ENCODE measurements around the gene GRAMD1B.
A peak's percentile ranks its signal among the peaks of the same experiment; 100 is the strongest.
"Not testable (repeated sequence)": the region's sequence is repeated elsewhere in the genome, so short reads cannot be mapped to it uniquely, and the experiment has no call there.

GRAMD1B gene

DNA sequence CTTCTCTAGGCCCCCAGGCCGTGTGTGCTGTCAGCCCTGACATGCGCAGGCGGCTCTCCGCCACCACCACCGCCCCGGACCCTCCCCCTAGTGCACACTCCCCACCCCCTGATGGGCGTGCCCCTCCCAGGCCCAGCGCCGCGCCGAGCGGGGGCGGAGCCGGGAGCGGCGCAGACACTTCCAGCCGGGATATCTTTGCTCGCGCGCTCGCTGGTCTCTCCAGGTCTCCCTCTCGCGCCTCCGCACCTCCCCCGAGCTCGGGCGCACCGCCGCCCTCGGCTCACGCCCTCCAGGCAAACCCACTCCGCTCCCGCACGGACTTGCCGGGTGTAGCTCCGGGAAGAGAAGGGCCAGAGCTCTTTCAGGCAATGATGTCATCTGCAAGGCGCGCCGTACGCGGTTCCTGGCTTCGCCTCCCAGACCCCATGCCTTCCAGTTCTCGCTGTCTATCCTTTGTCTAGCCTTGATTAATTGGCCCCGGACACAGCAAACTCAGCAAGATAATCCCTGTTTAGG is 224.6 kb downstream of the GRAMD1B start, which contains the start of gene SCN3B:
TSS of gene SCN3B (minus strand) at position 59 of the 516 bp plus-strand sequence. CDS start 823 bp downstream, outside the sequence.
- no peaks in the 10 kb centered on the region for H3K36me3 ChIP-seq (ENCODE audit: insufficient read depth, low read length)
- no peaks in the 10 kb centered on the region for H3K9me3 ChIP-seq (ENCODE audit: insufficient read depth, low read depth, low read length)
- H3K9ac ChIP-seq (ENCODE audit: low read depth, low read length, poor library complexity, severe bottlenecking) = no peak within 1 kb of the TSS
- H3K4me1 ChIP-seq (ENCODE audit: insufficient read depth, low read length, poor library complexity, severe bottlenecking) = no peaks in the 10 kb centered on the region
- no peaks in the 10 kb centered on the region for H3K27me3 ChIP-seq (ENCODE audit: insufficient read depth, low read length, poor library complexity, severe bottlenecking)
- no peak for TF ChIP-seq EZH2phosphoT487 (IDR thresholded peaks at IDR 0.05; ENCODE audit: borderline replicate concordance)
- TF ChIP-seq, protein P1, sequence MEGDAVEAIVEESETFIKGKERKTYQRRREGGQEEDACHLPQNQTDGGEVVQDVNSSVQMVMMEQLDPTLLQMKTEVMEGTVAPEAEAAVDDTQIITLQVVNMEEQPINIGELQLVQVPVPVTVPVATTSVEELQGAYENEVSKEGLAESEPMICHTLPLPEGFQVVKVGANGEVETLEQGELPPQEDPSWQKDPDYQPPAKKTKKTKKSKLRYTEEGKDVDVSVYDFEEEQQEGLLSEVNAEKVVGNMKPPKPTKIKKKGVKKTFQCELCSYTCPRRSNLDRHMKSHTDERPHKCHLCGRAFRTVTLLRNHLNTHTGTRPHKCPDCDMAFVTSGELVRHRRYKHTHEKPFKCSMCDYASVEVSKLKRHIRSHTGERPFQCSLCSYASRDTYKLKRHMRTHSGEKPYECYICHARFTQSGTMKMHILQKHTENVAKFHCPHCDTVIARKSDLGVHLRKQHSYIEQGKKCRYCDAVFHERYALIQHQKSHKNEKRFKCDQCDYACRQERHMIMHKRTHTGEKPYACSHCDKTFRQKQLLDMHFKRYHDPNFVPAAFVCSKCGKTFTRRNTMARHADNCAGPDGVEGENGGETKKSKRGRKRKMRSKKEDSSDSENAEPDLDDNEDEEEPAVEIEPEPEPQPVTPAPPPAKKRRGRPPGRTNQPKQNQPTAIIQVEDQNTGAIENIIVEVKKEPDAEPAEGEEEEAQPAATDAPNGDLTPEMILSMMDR (conservative IDR thresholded peaks at IDR 0.05; ENCODE audit: low read length) = no peak
- H3K4me3 ChIP-seq (ENCODE audit: low read length, poor library complexity, severe bottlenecking) = no peak within 1 kb of the TSS
- H4K20me1 ChIP-seq (ENCODE audit: insufficient read depth, low read length, poor library complexity, severe bottlenecking) = no peaks in the 10 kb centered on the region
- no peak within 1 kb of the TSS for H2AFZ ChIP-seq (ENCODE audit: low read length)
- H3K79me2 ChIP-seq (ENCODE audit: insufficient read depth, low read length) = no peaks in the 10 kb centered on the region
- H3F3A ChIP-seq (ENCODE audit: low read depth) = no peaks in the 10 kb centered on the region
- H3K4me2 ChIP-seq (ENCODE audit: low read depth, low read length, poor library complexity, severe bottlenecking) = peak within 1 kb of the TSS; percentile 20
- H3K9me2 ChIP-seq (replicated peaks; ENCODE audit: low read depth, low read length) = no peaks in the 10 kb centered on the region

GRCh38 chr11:123659311-123659710 is 229.2 kb downstream of the GRAMD1B start:
- H3K9me3 ChIP-seq (ENCODE audit: insufficient read depth, low read depth, low read length) = no peaks in the 10 kb centered on the region; the same call in 1 of the 2 replicates
- no peaks in the 10 kb centered on the region for H3K4me1 ChIP-seq (ENCODE audit: insufficient read depth, low read length, poor library complexity, severe bottlenecking)
- no peak overlapping the region for H2AFZ ChIP-seq (ENCODE audit: low read length)
- no peaks in the 10 kb centered on the region for H3K27me3 ChIP-seq (ENCODE audit: insufficient read depth, low read length, poor library complexity, severe bottlenecking)
- H3F3A ChIP-seq (ENCODE audit: low read depth) = no peaks in the 10 kb centered on the region
- TF ChIP-seq EZH2phosphoT487 (IDR thresholded peaks at IDR 0.05; ENCODE audit: borderline replicate concordance) = no peak
- TF ChIP-seq, protein P1 (conservative IDR thresholded peaks at IDR 0.05; ENCODE audit: low read length) = no peak
- H3K4me2 ChIP-seq (ENCODE audit: low read depth, low read length, poor library complexity, severe bottlenecking) = no peak overlapping the region
- H3K4me3 ChIP-seq (ENCODE audit: low read length, poor library complexity, severe bottlenecking) = no peak overlapping the region
- no peak overlapping the region for H3K9ac ChIP-seq (ENCODE audit: low read depth, low read length, poor library complexity, severe bottlenecking)
- H3K79me2 ChIP-seq (ENCODE audit: insufficient read depth, low read length) = no peaks in the 10 kb centered on the region
- no peaks in the 10 kb centered on the region for H3K9me2 ChIP-seq (replicated peaks; ENCODE audit: low read depth, low read length)
- no peaks in the 10 kb centered on the region for H3K36me3 ChIP-seq (ENCODE audit: insufficient read depth, low read length)
- H4K20me1 ChIP-seq (ENCODE audit: insufficient read depth, low read length, poor library complexity, severe bottlenecking) = no peaks in the 10 kb centered on the region

GRCh38 chr11:123659965-123660364 is 229.9 kb downstream of the GRAMD1B start:
- not testable (repeated sequence) for H3K79me2 ChIP-seq (ENCODE audit: insufficient read depth, low read length); H3K9ac ChIP-seq (ENCODE audit: low read depth, low read length, poor library complexity, severe bottlenecking); H3K9me2 ChIP-seq (replicated peaks; ENCODE audit: low read depth, low read length); H3K4me1 ChIP-seq (ENCODE audit: insufficient read depth, low read length, poor library complexity, severe bottlenecking); H3F3A ChIP-seq (ENCODE audit: low read depth); H2AFZ ChIP-seq (ENCODE audit: low read length); H3K4me2 ChIP-seq (ENCODE audit: low read depth, low read length, poor library complexity, severe bottlenecking); H3K9me3 ChIP-seq (ENCODE audit: insufficient read depth, low read depth, low read length); H3K4me3 ChIP-seq (ENCODE audit: low read length, poor library complexity, severe bottlenecking); H3K36me3 ChIP-seq (ENCODE audit: insufficient read depth, low read length); H4K20me1 ChIP-seq (ENCODE audit: insufficient read depth, low read length, poor library complexity, severe bottlenecking); H3K27me3 ChIP-seq (ENCODE audit: insufficient read depth, low read length, poor library complexity, severe bottlenecking)

DNA sequence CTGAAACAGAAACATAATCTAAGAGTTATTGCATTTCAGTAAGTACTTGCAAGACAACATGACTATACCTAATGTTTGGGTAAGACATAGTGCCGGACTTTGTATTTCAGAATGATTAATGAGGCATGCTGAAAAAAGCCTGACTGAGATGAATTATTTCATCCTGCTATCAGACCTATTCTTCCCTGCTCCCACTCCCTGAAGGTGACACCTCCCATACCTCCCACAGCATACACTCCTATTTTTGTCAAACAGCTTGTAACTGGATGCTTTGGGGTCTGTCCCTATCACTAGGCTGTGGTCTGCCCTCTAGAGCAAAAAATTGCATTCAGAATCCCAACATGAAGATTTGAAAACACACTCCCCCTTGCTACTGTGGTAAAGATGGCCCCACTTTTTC is 235.2 kb downstream of the GRAMD1B start:
- Histone ChIP-seq H3F3A (ENCODE audit: low read depth) (no peaks in the 10 kb centered on the region), H3K36me3 (ENCODE audit: insufficient read depth, low read length) (no peaks in the 10 kb centered on the region), H3K9me3 (ENCODE audit: insufficient read depth, low read depth, low read length) (no peaks in the 10 kb centered on the region; the same call in 1 of the 2 replicates), H3K79me2 (ENCODE audit: insufficient read depth, low read length) (no peaks in the 10 kb centered on the region), H3K4me1 (ENCODE audit: insufficient read depth, low read length, poor library complexity, severe bottlenecking) (no peaks in the 10 kb centered on the region), H3K9ac (ENCODE audit: low read depth, low read length, poor library complexity, severe bottlenecking) (no peak overlapping the region), H3K27me3 (ENCODE audit: insufficient read depth, low read length, poor library complexity, severe bottlenecking) (no peaks in the 10 kb centered on the region), H4K20me1 (ENCODE audit: insufficient read depth, low read length, poor library complexity, severe bottlenecking) (no peaks in the 10 kb centered on the region), H3K9me2 (replicated peaks; ENCODE audit: low read depth, low read length) (no peaks in the 10 kb centered on the region), H3K4me3 (ENCODE audit: low read length, poor library complexity, severe bottlenecking) (no peak overlapping the region), H3K4me2 (ENCODE audit: low read depth, low read length, poor library complexity, severe bottlenecking) (no peak overlapping the region), H2AFZ (ENCODE audit: low read length) (no peak overlapping the region)
- no peak for TF ChIP-seq EZH2phosphoT487 (IDR thresholded peaks at IDR 0.05; ENCODE audit: borderline replicate concordance)
- TF ChIP-seq, protein P1 (conservative IDR thresholded peaks at IDR 0.05; ENCODE audit: low read length) = no peak

Data from Loucy (cell line).